Sigmoid colon (tissue), 4 donors: ENCODE measurements around the gene FIBP.

Experiments used
- POLR2A ChIP-seq, 2 donors: fragments of 450-650 bp; IDR thresholded peaks; one replicate each; pipeline ENCODE4 v1.6.1; 2016; ENCODE audit warnings: antibody characterized with exemption in 2 of 2, mild to moderate bottlenecking in 2 of 2, moderate library complexity in 2 of 2
- POLR2AphosphoS5 ChIP-seq, 4 donors: sonication (generic); formaldehyde crosslinking; IDR thresholded peaks; one replicate each; pipeline ENCODE4 v1.6.1; 2017; ENCODE audit warnings: antibody characterized with exemption in 4 of 4
- TF ChIP-seq, protein P1 (sequence below), 4 experiments: fragments of 450-650 bp in 3 of 4; fragments of 200-600 bp in 1 of 4; IDR thresholded peaks; one replicate each; pipeline ENCODE4 v1.5.1; 2016 to 2019; ENCODE audit warnings: antibody characterized with exemption in 4 of 4, mild to moderate bottlenecking in 3 of 4, moderate library complexity in 2 of 4

DNA sequence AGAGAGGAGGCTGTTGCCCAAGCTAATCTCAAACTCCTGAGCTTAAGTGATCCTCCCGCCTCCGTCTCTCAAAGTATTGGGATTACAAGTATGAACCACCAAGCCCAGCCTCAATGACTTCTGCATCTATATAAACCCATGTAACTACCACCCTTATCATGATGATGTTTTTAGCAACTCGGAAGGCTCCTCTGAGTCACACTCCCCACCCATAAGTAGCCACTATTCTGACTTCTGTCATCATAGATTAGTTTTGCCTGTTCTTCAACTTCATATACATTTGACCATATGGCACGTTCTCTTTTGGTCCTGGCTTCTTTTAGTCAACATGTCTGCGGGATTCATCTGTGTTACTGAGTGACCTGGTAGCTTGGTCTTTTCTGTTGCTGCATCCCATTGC lies 18.3 kb upstream of the FIBP start:
- TF ChIP-seq, protein P1, sequence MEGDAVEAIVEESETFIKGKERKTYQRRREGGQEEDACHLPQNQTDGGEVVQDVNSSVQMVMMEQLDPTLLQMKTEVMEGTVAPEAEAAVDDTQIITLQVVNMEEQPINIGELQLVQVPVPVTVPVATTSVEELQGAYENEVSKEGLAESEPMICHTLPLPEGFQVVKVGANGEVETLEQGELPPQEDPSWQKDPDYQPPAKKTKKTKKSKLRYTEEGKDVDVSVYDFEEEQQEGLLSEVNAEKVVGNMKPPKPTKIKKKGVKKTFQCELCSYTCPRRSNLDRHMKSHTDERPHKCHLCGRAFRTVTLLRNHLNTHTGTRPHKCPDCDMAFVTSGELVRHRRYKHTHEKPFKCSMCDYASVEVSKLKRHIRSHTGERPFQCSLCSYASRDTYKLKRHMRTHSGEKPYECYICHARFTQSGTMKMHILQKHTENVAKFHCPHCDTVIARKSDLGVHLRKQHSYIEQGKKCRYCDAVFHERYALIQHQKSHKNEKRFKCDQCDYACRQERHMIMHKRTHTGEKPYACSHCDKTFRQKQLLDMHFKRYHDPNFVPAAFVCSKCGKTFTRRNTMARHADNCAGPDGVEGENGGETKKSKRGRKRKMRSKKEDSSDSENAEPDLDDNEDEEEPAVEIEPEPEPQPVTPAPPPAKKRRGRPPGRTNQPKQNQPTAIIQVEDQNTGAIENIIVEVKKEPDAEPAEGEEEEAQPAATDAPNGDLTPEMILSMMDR (IDR thresholded peaks at IDR 0.05) = no peak
- TF ChIP-seq POLR2A (IDR thresholded peaks at IDR 0.05) (no peak), POLR2AphosphoS5 (IDR thresholded peaks at IDR 0.05) (no peak)
